PC-9 (cell line): ENCODE measurements around the gene ARHGAP26. TPM values are rescaled to one million over a fixed set of nuclear protein-coding genes. Genes with fewer than 3 reads are reported as not detected.

Source experiments
- BruUV-seq: library from RNA; stranded (reverse); fragments of 400-500 nt; replicated peaks from 2 replicates; lab custom pipeline; 2021; lab: Mats Ljungman, UMichigan
- CTCF ChIA-PET: fragments of 300-600 bp; sonication (Branson Sonifier 250); formaldehyde crosslinking; loops from one replicate; lab custom pipeline; 2022; ENCODE audit warnings: antibody characterized with exemption; lab: Charles Lee
- POLR2A ChIA-PET: fragments of 300-600 bp; sonication (Branson Sonifier 250); formaldehyde crosslinking; loops from one replicate; lab custom pipeline; 2022; ENCODE audit warnings: antibody characterized with exemption; ENCODE audit not compliant: unreplicated experiment; lab: Charles Lee
- DNase-seq, 2 experiments: peaks; one replicate each; pipeline versions ENCODE4 v3.0.0 to v3.0.0-alpha.2; 2015 to 2022; ENCODE audit warnings: mixed read lengths in 1 of 2
- H2AFZ ChIP-seq: fragments of 200-600 bp; sonication (generic); 2 replicates; pipeline ENCODE4 v1.8.1; 2017; ENCODE audit warnings: antibody characterized with exemption
- H3F3A ChIP-seq: fragments of 200-600 bp; sonication (generic); 2 replicates; pipeline ENCODE4 v1.8.1; 2017; ENCODE audit warnings: antibody characterized with exemption, mild to moderate bottlenecking, low read depth; ENCODE audit not compliant: insufficient read depth
- H3K27ac ChIP-seq: fragments of 200-600 bp; sonication (generic); 2 replicates; pipeline ENCODE4 v1.6.1; 2016; ENCODE audit warnings: mixed run types
- H3K27me3 ChIP-seq: fragments of 200-600 bp; sonication (generic); 2 replicates; pipeline ENCODE4 v1.6.1; 2016; ENCODE audit warnings: low read depth, mixed run types; ENCODE audit not compliant: insufficient read depth
- H3K36me3 ChIP-seq: fragments of 200-600 bp; sonication (generic); 2 replicates; pipeline ENCODE4 v1.6.1; 2016; ENCODE audit warnings: low read depth, mixed run types
- H3K4me1 ChIP-seq: fragments of 200-600 bp; sonication (generic); replicated peaks from 2 replicates; pipeline ENCODE4 v1.6.1; 2016; ENCODE audit warnings: mixed run types; ENCODE audit not compliant: insufficient read depth
- H3K4me2 ChIP-seq: fragments of 200-600 bp; sonication (generic); 2 replicates; pipeline ENCODE4 v1.6.1; 2017; ENCODE audit warnings: mixed run types
- H3K4me3 ChIP-seq: fragments of 200-600 bp; sonication (generic); 2 replicates; pipeline ENCODE4 v1.6.1; 2016; ENCODE audit warnings: mixed run types
- H3K79me2 ChIP-seq: fragments of 200-600 bp; sonication (generic); 2 replicates; pipeline ENCODE4 v1.6.1; 2017; ENCODE audit warnings: low read depth, mixed run types
- H3K9me2 ChIP-seq: fragments of 200-600 bp; sonication (generic); 2 replicates; pipeline ENCODE4 v1.8.1; 2017; ENCODE audit warnings: mild to moderate bottlenecking; ENCODE audit not compliant: insufficient read depth
- H3K9me3 ChIP-seq: fragments of 200-600 bp; sonication (generic); 2 replicates; pipeline ENCODE4 v1.8.1; 2016; ENCODE audit warnings: low read depth; ENCODE audit not compliant: insufficient read depth
- H4K20me1 ChIP-seq: fragments of 200-600 bp; sonication (generic); 2 replicates; pipeline ENCODE4 v1.8.1; 2017; ENCODE audit not compliant: insufficient read depth
- EZH2 ChIP-seq: fragments of 200-600 bp; sonication (generic); IDR thresholded peaks from 2 replicates; pipeline ENCODE4 v1.8.0; 2017; ENCODE audit warnings: antibody characterized with exemption, low read depth
- intact Hi-C: fragments of 100-400 bp; cut with micrococcal nuclease; formaldehyde crosslinking; loops from one replicate; pipeline ENCODE4 v1.10.0; 2022; ENCODE audit not compliant: unreplicated experiment
- total RNA-seq: library from RNA; stranded (reverse); gene quantifications from 2 replicates; pipeline ENCODE4 v1.2.3, GENCODE V29; 2021
- TF ChIP-seq, protein P1 (sequence below): fragments of 200-600 bp; sonication (generic); conservative IDR thresholded peaks from 2 replicates; pipeline ENCODE4 v1.6.1; 2017; ENCODE audit warnings: mixed run types, antibody characterized with exemption, mild to moderate bottlenecking, moderate library complexity

ARHGAP26 gene
- total RNA-seq, 1 experiment from 2014 or later, result 29.7 TPM

DNA sequence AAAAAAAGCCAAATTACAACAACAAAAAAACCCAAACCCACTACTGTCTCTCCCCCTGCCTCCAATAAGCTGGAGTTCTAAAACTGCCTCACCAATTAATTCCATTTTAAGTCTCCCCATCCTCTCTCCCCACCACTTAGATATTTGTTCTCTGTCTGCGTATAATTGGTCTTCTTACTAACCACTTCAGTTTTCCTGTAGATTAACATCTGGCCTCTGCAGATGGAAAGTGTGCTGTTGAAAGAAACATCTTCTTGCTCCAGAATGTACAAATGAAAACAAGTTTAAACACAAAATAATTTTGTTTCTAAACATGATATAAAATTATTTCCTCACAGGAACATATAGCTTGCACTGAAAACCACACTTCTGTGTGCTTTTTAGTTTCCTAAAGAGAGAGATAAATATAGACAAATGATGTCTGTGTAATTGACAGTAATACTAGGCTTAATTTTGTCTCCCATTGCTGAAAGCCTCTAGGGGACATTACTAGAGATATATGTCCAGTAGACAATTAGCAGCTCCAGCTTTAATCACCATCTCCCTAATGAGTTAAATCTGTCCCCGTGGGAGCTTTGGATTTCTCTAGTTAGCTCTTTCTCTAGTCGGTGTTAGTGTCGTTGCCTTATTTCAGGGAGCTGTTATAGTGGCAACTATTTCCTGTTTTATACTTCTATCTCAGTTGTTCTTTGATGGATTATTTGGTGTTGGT, 164.0 kb downstream of the ARHGAP26 start:
- Histone ChIP-seq H2AFZ (no peak overlapping the region), H3K4me3 (no peak overlapping the region), H3K9me3 (no peaks in the 10 kb centered on the region), H4K20me1 (no peaks in the 10 kb centered on the region), H3K27ac (no peak overlapping the region), H3K27me3 (no peaks in the 10 kb centered on the region), H3F3A (no peaks in the 10 kb centered on the region), H3K36me3 (peaks cover 6% of the 10 kb centered on the region; the same call in 1 of the 2 replicates), H3K79me2 (no peaks in the 10 kb centered on the region), H3K9me2 (no peaks in the 10 kb centered on the region), H3K4me2 (no peak overlapping the region), H3K4me1 (no peaks in the 10 kb centered on the region)
- TF ChIP-seq, protein P1, sequence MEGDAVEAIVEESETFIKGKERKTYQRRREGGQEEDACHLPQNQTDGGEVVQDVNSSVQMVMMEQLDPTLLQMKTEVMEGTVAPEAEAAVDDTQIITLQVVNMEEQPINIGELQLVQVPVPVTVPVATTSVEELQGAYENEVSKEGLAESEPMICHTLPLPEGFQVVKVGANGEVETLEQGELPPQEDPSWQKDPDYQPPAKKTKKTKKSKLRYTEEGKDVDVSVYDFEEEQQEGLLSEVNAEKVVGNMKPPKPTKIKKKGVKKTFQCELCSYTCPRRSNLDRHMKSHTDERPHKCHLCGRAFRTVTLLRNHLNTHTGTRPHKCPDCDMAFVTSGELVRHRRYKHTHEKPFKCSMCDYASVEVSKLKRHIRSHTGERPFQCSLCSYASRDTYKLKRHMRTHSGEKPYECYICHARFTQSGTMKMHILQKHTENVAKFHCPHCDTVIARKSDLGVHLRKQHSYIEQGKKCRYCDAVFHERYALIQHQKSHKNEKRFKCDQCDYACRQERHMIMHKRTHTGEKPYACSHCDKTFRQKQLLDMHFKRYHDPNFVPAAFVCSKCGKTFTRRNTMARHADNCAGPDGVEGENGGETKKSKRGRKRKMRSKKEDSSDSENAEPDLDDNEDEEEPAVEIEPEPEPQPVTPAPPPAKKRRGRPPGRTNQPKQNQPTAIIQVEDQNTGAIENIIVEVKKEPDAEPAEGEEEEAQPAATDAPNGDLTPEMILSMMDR, result no peak
- no peak for TF ChIP-seq EZH2
- intact Hi-C loops, result no loop called here
- BruUV-seq, result no TSS peak
- ChIA-PET POLR2A (no interaction called here), CTCF (interaction anchor here (0.6 to 0.7 kb wide), 2 partner anchors 13 to 1205 kb away, joined by 3 to 7 read pairs; no protein-coding TSS in a partner anchor)
- DNase-seq, result no peak

DNA sequence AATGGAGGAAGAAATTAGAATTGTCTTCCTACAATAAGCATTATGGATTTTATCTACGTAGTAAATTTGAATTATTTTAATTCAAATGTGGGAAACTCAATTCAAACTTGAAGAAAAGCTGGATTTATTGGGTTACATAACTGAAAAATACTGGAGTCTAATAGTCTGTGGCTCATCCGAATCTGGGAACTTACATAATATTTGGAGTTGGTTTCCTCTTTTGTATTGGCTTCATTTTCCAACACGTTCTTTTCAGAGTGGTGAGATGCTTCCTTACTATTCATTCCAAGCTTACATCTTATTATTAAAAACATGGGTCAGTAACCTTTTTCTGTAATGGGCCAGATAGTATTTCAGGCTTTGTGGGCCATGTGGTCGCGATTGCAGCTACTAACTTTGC, 164.8 kb downstream of the ARHGAP26 start:
- no TSS peak for BruUV-seq
- H3K4me2 ChIP-seq, result no peak overlapping the region
- H3K4me1 ChIP-seq, result no peaks in the 10 kb centered on the region
- no peak overlapping the region for H2AFZ ChIP-seq
- POLR2A ChIA-PET, result no interaction called here
- H3K4me3 ChIP-seq, result no peak overlapping the region
- no peaks in the 10 kb centered on the region for H3K9me3 ChIP-seq
- DNase-seq, result no peak
- no peaks in the 10 kb centered on the region for H4K20me1 ChIP-seq
- no peaks in the 10 kb centered on the region for H3K9me2 ChIP-seq
- no peak overlapping the region for H3K27ac ChIP-seq
- H3K79me2 ChIP-seq, result no peaks in the 10 kb centered on the region
- intact Hi-C loops, result no loop called here
- CTCF ChIA-PET, result no interaction called here
- no peaks in the 10 kb centered on the region for H3F3A ChIP-seq
- H3K27me3 ChIP-seq, result no peaks in the 10 kb centered on the region
- no peak for TF ChIP-seq EZH2
- TF ChIP-seq, protein P1, result no peak
- peaks cover 6% of the 10 kb centered on the region; the same call in 1 of the 2 replicates for H3K36me3 ChIP-seq

DNA sequence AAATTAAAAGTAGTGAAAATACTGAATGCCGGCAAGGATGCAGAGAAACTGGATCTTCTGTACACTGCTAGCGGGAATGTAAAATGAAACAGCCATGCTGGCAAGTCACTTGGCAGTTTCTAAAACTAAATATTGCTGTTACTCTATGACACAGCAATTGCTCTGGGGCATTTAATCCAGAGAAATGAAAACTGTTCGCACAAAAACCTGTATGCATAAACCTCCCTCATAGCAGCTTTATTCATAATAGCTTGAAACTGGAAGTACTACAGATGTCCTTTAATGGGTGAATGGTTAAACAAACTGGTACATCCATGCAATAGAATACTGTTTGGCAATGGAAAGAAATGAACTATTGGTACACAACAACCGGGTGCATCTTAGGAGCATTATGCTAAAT, 167.2 kb downstream of the ARHGAP26 start:
- Histone ChIP-seq H4K20me1 (no peaks in the 10 kb centered on the region), H3K9me2 (no peaks in the 10 kb centered on the region), H3K4me2 (no peak overlapping the region), H3K27ac (no peak overlapping the region), H3K79me2 (no peaks in the 10 kb centered on the region), H3K9me3 (no peaks in the 10 kb centered on the region), H2AFZ (no peak overlapping the region), H3K4me3 (no peak overlapping the region), H3K27me3 (no peaks in the 10 kb centered on the region), H3K36me3 (peaks cover 6% of the 10 kb centered on the region; the same call in 1 of the 2 replicates), H3F3A (no peaks in the 10 kb centered on the region), H3K4me1 (no peaks in the 10 kb centered on the region)
- TF ChIP-seq, protein P1, result no peak
- TF ChIP-seq EZH2, result no peak
- intact Hi-C loops, result no loop called here
- ChIA-PET CTCF (no interaction called here), POLR2A (no interaction called here)
- no TSS peak for BruUV-seq
- DNase-seq, result no peak
